VCaP (cell line): ENCODE results near the gene PDE4D.

ENCODE experiments used
- H3K27ac ChIP-seq: fragments of 450-650 bp; 2 replicates; pipeline ENCODE4 v1.5.1; 2017
- CTCF ChIP-seq: fragments of 450-650 bp; conservative IDR thresholded peaks from 2 replicates; pipeline ENCODE4 v1.5.1; 2017; ENCODE audit warnings: mild to moderate bottlenecking, moderate library complexity

The PDE4D gene

GRCh38 chr5:59358005-59358861 lies 535.3 kb downstream of the PDE4D start:
- no peak overlapping the region for H3K27ac ChIP-seq
- TF ChIP-seq CTCF, result no peak

- H3K27ac ChIP-seq, result no peak overlapping the region
- TF ChIP-seq CTCF, result no peak
These were observed 536.0 kb downstream of the PDE4D start for GRCh38 chr5:59357381-59357977.

- TF ChIP-seq CTCF, result no peak
- H3K27ac ChIP-seq, result no peak overlapping the region
These were observed 536.6 kb downstream of the PDE4D start for GRCh38 chr5:59356813-59357380.

GRCh38 chr5:59354811-59355210 lies 538.7 kb downstream of the PDE4D start:
- no peak for TF ChIP-seq CTCF
- H3K27ac ChIP-seq, result no peak overlapping the region

- TF ChIP-seq CTCF, result no peak
- no peak overlapping the region for H3K27ac ChIP-seq
These were observed 539.3 kb downstream of the PDE4D start for GRCh38 chr5:59354274-59354673.

GRCh38 chr5:59351076-59351794 lies 542.3 kb downstream of the PDE4D start:
- no peak overlapping the region for H3K27ac ChIP-seq
- TF ChIP-seq CTCF, result no peak

- no peak overlapping the region for H3K27ac ChIP-seq
These were observed 545.3 kb downstream of the PDE4D start for GRCh38 chr5:59348189-59348588.

More at GRCh38 chr5:59348189-59348588, 545.3 kb downstream of the PDE4D start:
- peak; percentile 45 for TF ChIP-seq CTCF
